GM18499 (cell line): Measurements from ENCODE around the gene GIPC2.
"Not testable (repeated sequence)": the region's sequence is repeated elsewhere in the genome, so short reads cannot be mapped to it uniquely, and the experiment has no call there.

Experiments
- ATAC-seq: cut with Tn5 transposase; IDR thresholded peaks from one replicate; pipeline ENCODE4 v1.9.1; 2021; ENCODE audit warnings: moderate number of reproducible peaks; ENCODE audit not compliant: insufficient read depth, unreplicated experiment

GIPC2 gene

DNA sequence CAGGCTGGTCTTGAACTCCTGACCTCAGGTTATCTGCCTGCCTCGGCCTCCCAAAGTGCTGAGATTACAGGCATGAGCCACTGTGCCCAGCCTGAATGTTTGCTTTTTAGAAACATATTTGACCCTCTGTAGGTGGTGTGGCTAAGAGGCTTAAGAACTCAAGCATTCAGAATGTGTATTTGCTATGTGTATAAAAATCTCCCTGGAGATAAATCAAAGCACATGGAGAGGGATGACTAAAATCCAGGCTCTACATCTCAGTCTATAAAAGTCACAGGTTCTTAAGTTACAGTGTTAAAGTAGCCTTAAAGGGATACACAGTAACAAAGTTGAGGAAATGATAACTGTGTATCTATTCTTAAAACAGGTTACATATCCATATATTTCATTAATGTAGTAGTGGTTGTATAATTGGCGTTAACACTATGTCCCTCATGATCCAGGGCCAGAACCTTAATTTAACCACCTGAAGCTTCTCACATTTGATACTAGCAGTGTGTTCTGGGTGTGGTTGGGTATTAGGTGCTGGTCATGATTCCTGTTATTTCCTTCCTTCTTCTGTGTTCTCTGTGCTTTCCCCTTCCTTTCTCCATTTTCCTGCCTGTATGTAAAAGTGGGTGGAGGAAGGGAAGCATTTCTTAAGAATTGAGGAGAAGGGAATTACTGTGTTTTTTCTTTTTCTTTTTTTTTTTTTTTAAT is 16.2 kb downstream of the GIPC2 start:
- ATAC-seq, result no peak

GRCh38 chr1:78064886-78065285 is 19.1 kb downstream of the GIPC2 start:
- ATAC-seq, result not testable (repeated sequence)

DNA sequence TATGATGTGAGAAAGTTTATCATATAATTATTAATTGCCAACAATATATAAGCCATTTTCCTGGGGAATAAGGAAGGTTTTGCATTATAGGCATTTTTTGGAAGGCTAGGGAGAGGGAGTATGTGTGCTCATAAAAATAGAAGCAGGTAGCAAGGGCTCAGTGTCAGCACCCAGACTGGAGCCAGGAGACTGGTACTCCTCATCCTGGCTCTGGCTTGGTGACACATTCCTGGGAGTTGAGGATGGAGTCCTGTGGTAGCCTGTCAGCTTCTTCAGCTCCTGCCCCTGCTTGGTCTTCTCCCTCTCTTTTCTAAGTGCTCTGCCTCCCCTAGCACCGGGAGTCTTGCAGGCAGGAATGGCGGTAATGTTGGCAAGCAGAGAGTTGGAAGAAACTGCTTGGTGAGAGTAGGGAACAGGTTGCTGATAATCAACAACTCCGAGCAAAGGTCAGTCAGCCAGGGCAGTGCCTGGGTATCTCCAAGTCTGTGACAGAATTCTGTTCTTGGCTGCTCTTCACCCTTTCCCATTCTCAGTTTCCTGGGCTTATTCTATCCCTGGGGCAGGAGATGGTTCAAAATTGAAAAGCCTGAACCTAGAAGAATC is 23.0 kb downstream of the GIPC2 start:
- ATAC-seq, result no peak

- no peak for ATAC-seq
Measured at GRCh38 chr1:78069784-78070183, 24.0 kb downstream of the GIPC2 start.

- ATAC-seq, result no peak
Measured at GRCh38 chr1:78070210-78070609, 24.4 kb downstream of the GIPC2 start.

DNA sequence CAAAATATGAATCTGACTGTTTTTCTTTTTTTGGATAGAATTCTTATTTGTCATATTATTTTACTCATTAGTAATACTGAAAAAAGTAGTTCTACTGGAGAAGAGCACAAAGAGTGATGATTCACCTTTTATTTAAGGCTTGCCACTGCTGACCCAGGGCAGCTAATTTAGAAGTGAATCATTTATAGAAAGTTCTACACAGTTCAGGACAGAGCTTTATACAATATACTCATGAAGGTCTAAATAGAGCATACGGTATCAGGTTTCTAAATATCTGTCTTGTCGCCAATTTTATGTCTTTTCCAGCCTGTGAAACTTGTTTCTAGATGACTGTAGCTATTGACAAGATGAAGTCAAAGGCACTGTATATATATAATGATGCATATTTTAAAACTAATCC is 25.0 kb downstream of the GIPC2 start:
- peak; percentile 89 for ATAC-seq

DNA sequence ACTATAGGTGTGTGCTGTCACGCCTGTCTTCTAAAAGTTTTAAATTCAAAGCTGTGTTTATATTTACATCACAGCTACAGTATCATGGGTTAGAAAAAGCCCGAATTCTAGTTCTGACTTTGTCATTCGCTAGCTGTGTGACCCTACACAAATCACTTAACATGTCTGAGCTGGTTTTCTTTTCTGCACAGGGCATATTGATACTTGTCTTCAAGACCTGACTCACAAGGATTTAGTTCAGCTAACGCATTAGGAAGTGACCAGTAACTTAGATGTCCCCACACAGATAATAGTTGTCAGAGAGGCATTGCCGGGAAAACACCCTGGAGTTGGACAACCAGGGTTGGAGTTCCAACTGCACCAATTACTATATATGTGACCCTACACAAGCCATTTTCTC is 25.9 kb downstream of the GIPC2 start:
- no peak for ATAC-seq

GRCh38 chr1:78072216-78072615 is 26.4 kb downstream of the GIPC2 start:
- ATAC-seq, result no peak

GRCh38 chr1:78073441-78073840 is 27.7 kb downstream of the GIPC2 start:
- no peak for ATAC-seq

GRCh38 chr1:78075621-78076020 is 29.9 kb downstream of the GIPC2 start:
- ATAC-seq, result no peak

DNA sequence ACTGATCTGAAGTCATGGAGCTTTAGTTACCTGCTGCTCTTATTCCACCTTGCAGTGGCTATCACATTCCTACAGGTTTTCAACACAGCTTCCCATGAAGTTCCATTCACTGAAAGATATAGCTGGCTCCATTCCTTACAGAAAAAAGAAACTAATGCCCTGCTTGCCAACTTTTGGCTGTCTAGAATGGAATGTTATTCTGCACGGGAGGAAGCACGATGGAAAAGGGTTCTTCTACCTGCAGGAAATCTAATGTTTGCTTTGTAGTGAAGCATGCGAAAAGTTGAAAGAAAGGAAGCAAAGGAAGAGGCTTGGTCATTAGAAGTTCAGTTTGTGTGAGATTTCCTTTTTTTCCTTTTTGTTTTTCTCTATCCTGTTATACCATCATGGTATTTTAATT is 32.6 kb downstream of the GIPC2 start:
- ATAC-seq, result no peak

- ATAC-seq, result no peak
Measured at GRCh38 chr1:78079580-78079979, 33.8 kb downstream of the GIPC2 start.

DNA sequence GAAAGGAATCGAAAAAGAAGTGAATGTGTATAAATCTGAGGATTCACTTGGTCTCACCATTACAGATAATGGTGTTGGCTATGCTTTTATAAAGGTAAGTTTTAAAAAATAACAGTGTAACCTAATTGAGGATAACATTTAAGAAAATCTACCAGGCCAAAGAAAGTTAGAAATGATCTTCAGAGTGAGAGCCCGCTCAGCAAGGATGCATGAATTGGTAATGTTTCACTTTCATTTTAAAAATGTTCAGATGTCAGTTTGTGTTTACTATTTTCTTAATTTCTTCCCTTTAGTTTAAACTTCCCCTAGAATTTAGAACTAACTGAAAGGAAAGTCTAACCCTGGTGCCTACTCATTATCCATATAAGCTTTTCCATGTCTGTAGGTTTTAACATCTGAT is 35.0 kb downstream of the GIPC2 start:
- no peak for ATAC-seq

DNA sequence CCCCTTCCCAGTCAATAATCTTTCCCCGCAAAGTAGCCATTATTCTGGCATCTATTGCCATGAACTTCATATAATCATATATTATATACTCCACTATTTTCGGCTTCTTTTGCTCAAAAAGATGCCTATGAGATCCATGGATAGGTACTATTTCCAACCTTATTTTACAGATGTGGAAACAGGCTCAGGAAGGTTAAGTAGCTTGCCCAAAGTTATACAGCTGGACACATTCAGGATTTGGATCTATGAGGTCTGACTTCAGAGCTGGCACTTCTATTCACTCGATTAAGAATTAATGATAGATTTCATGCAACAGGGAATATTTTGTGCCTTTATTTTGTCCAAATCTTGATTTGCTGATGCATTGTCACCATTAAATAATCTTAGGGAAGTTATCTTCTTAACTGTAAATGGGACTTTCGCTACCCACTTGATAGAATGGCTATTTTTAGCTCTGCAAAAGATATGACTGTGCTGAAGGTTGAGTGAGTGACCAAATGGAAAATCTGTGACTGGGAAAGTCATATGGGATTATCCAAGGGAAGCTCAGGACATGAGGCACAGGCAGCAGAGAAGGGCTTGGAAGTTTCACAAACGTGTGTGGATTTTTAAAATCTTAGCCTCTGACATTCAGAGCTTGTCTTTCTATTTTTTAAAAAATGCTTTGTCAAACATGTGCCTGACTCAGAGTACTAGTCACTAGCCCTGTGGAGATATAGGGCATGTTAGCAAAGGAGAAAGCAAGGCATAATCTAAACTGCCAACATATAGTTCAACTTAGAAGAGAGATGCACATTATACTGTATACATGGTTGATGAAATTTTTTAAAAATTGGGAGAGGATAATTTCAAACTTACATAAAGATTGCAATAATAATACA is 36.5 kb downstream of the GIPC2 start:
- ATAC-seq, result no peak

DNA sequence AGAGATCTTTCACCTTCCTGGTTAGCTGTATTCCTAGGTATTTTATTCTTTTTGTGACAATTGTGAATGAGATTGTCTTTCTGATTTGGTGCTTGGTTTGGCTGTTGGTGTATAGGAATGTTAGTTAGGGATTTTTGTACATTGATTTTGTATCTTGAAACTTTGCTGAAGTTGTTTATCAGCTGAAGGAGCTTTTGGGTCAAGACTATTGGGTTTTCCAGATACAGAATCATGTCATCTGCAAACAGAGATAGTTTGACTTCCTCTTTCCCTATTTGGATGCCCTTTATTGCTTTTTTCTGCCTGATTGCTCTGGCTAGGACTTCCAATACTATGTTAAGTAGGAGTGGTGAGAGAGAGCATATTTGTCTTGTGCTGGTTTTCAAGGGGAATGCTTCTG is 38.9 kb downstream of the GIPC2 start:
- not testable (repeated sequence) for ATAC-seq

DNA sequence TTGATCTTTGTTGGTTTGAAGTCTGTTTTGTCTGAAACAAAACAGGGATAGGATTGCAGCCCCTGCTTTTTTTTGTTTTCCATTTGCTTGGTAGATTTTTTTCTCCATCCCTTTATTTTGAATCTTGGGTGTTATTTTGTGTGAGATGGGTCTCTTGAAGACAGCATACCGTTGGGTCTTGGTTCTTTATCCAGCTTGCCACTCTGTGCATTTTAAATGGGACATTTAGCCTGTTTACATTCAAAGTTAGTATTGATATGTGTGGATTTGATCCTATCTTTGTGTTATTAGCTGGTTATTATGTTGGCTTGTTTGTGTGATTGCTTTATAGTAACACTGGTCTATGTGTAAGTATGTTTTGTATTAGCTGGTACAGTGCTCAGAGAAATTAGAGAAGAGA is 40.9 kb downstream of the GIPC2 start:
- ATAC-seq, result no peak

DNA sequence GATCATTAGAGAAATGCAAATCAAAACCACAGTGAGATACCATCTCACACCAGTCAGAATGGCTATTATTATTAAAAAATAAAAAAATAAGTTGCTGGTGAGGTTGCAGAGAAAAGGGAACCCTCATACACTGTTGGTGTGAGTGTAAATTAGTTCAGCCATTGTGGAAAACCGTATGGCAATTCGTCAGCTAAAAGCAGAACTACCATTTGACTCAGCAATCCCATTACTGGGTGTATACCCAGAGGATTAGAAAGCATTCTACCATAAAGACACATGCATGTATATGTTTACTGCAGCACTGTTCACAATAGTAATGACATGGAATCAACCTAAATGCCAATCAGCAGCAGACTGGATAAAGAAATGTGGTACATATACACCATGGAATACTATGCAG is 42.2 kb downstream of the GIPC2 start:
- ATAC-seq, result no peak

DNA sequence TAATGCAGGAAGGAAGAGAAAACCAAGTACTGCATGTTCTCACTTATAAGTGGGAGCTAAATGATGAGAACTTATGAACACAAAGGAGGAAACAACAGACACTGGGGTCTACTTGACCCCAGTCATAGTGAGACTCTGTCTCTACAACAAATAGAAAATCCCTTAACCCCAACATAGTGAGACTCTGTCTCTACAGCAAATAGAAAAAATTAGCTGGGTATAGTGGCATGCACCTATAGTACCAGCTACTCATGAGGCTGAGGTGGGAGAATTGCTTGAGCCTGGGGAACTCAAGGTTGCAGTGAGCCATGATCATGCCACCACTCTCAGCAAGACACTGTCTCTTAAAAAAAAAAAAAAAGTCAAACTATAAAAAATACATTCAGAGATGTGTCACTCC is 42.7 kb downstream of the GIPC2 start:
- ATAC-seq, result no peak

- no peak for ATAC-seq
Measured at GRCh38 chr1:78089010-78089409, 43.2 kb downstream of the GIPC2 start.

- ATAC-seq, result no peak
Measured at GRCh38 chr1:78090472-78091133, 44.8 kb downstream of the GIPC2 start.
